ENCODE data around the gene NALCN. TPM values are rescaled to one million over a fixed set of nuclear protein-coding genes. Genes with fewer than 3 reads are reported as not detected.

The NALCN gene
- total and polyA plus RNA-seq, 2 of the 8 experiments (the other 6 are each of a cell fraction or from before 2014, with no cell fraction given): 0.26 to 0.54 TPM

DNA sequence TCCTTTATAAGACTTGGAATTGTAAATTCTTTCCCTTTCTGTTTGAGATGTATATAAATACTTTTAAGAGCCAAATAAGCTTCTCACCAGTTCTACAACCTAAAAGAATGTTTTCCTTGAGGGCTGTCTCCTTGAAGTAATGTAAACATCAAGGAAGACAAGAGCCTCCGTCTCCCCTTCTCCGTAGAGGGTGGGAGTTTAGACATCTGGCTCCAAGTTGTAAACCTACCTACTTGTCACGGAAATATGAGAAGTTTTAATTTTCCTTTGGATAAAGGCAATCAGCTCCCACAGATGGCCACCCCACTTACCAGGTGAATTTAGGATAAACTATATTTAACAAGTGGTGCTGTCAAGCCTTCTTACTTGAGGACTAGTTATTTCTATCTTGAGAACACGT is 237.9 kb downstream of the NALCN start (continued):
- TF ChIP-seq SUZ12 (IDR thresholded peaks at IDR 0.05; ENCODE audit: low read length) (no peak), YY1 (IDR thresholded peaks at IDR 0.05; ENCODE audit: low read depth, low read length) (no peak), JUND (IDR thresholded peaks at IDR 0.05; ENCODE audit: low read length) (no peak), JUN (IDR thresholded peaks at IDR 0.05; ENCODE audit: low read depth, low read length) (no peak), TAF1 (IDR thresholded peaks at IDR 0.05; ENCODE audit: low read depth, low read length) (no peak)

Data from H1 (cell line).